Esophagus squamous epithelium (tissue), 5 donors: ENCODE measurements around the gene KSR2. TPM values are rescaled to one million over a fixed set of nuclear protein-coding genes. Genes with fewer than 3 reads are reported as not detected.
A peak's percentile ranks its signal among the peaks of the same experiment; 100 is the strongest.

Experiments used
- DNase-seq: peaks from one replicate; lab custom pipeline; 2025; lab: John Stamatoyannopoulos, UW
- H3K27ac ChIP-seq, 4 donors: fragments of 200-600 bp; sonication (generic); one replicate each; pipeline ENCODE4 v1.5.1; 2016 to 2019; ENCODE audit warnings: mild to moderate bottlenecking in 1 of 4
- H3K27me3 ChIP-seq, 4 donors: fragments of 200-600 bp; sonication (generic); 1 replicate in 3 of 4; 2 replicates in 1 of 4; pipeline versions ENCODE4 v1.5.1 to v1.6.0; 2017 to 2021; ENCODE audit warnings: antibody characterized with exemption in 1 of 4
- H3K36me3 ChIP-seq, 3 donors: fragments of 200-600 bp; sonication (generic); one replicate each; pipeline ENCODE4 v1.5.1; 2016 to 2019
- H3K4me1 ChIP-seq, 3 donors: fragments of 200-600 bp; sonication (generic); one replicate each; pipeline ENCODE4 v1.5.1; 2017 to 2019
- H3K4me3 ChIP-seq, 4 donors: fragments of 200-600 bp; sonication (generic); 1 replicate in 3 of 4; 2 replicates in 1 of 4; pipeline ENCODE4 v1.5.1; 2016 to 2019; ENCODE audit warnings: mild to moderate bottlenecking in 2 of 4, moderate library complexity in 1 of 4
- H3K9me3 ChIP-seq, 3 donors: fragments of 200-600 bp; sonication (generic); one replicate each; pipeline ENCODE4 v1.5.1; 2016 to 2019
- POLR2A ChIP-seq, 4 donors: fragments of 450-650 bp; IDR thresholded peaks; one replicate each; pipeline ENCODE4 v1.6.1; 2017; ENCODE audit warnings: antibody characterized with exemption in 4 of 4, mild to moderate bottlenecking in 4 of 4, moderate library complexity in 3 of 4
- WGBS, 2 donors: methylation state at CpG; one replicate each; pipeline ENCODE4 v1.1.5; 2018; 5-methylcytosine and 5-hydroxymethylcytosine counted together
- intact Hi-C: fragments of 100-400 bp; cut with DNase I; formaldehyde crosslinking; loops from one replicate; pipeline ENCODE4 v1.15.0; 2022
- total RNA-seq, 4 donors: library from RNA; depleted of rRNA; stranded (reverse); fragments of >200 nt; gene quantifications; one replicate each; pipeline ENCODE4 v1.1.0, GENCODE V29; 2016
- TF ChIP-seq, protein P1 (sequence below), 6 experiments: fragments of 450-650 bp in 4 of 6; fragments of 200-600 bp in 2 of 6; sonication (generic) in 2 of 6; IDR thresholded peaks; one replicate each; pipeline ENCODE4 v1.5.1; 2016 to 2019; ENCODE audit warnings: antibody characterized with exemption in 6 of 6, mild to moderate bottlenecking in 4 of 6, moderate library complexity in 4 of 6
- donor health status: DM: yes; HTN: yes; CAD: no.

The KSR2 gene
- total RNA-seq, 4 donors from 2014 or later = under 0.01 to 0.13 (median 0.03) TPM

DNA sequence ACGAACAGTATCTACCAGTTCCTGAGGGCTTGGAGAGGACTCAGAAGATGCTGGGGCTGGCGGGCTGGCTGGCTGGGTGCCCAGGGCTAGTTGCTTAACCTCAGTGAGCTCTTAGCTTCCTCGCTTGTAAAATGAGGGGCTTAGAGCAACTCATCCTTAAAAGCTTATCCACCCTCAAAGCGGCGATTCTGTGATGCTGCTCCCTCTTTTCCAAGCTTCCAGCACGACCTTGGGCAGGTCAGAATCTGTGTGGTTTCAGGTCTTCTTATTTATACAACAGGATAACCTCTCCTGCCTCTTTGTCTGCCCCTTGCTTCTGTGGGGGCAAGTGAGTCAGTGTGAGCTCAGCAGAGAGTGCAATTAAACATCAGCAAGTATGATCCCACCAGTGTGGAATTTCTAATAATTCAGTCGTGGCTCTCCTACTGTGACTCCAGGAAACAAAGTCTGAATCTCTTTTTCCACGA lies 281.8 kb downstream of the KSR2 start:
- intact Hi-C loops = no loop called here
- Histone ChIP-seq H3K36me3 (no peaks in the 10 kb centered on the region), H3K9me3 (no peaks in the 10 kb centered on the region), H3K27me3 (peaks cover 0 to 10% (median 0%) of the 10 kb centered on the region in 4 donors), H3K4me3 (no peak overlapping the region), H3K4me1 (peaks cover 0 to 9% (median 5%) of the 10 kb centered on the region in 3 donors), H3K27ac (peak overlapping the region in 1 of 4 donors; percentile 18)
- 14 to 19% methylated on average over 6 to 8 of the region's 8 CpGs for WGBS, 2 donors
- no peak for TF ChIP-seq POLR2A (IDR thresholded peaks at IDR 0.05)
- TF ChIP-seq, protein P1, sequence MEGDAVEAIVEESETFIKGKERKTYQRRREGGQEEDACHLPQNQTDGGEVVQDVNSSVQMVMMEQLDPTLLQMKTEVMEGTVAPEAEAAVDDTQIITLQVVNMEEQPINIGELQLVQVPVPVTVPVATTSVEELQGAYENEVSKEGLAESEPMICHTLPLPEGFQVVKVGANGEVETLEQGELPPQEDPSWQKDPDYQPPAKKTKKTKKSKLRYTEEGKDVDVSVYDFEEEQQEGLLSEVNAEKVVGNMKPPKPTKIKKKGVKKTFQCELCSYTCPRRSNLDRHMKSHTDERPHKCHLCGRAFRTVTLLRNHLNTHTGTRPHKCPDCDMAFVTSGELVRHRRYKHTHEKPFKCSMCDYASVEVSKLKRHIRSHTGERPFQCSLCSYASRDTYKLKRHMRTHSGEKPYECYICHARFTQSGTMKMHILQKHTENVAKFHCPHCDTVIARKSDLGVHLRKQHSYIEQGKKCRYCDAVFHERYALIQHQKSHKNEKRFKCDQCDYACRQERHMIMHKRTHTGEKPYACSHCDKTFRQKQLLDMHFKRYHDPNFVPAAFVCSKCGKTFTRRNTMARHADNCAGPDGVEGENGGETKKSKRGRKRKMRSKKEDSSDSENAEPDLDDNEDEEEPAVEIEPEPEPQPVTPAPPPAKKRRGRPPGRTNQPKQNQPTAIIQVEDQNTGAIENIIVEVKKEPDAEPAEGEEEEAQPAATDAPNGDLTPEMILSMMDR (IDR thresholded peaks at IDR 0.05) = no peak
- DNase-seq = no peak

DNA sequence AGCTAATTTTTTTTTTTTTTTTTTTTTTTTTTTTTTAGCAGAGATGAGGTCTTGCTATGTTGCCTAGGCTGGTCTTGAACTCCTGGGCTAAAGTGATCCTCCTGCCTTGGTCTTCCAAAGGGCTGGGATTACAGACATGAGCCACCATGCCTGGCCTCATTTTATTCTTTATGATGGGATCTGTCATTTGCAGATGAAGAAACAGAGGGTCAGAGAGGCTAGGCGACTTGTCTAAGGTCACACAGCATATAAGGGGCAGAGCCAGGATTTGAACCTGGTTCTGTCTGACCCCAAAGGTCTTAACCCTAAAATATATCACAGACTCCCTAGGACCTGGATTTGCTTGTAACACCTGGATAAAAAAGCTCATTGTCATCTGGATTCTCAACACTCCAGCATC lies 282.6 kb downstream of the KSR2 start:
- Histone ChIP-seq H3K27me3 (peaks cover 0 to 8% (median 0%) of the 10 kb centered on the region in 4 donors), H3K36me3 (no peaks in the 10 kb centered on the region), H3K4me3 (no peak overlapping the region), H3K4me1 (peaks cover 0 to 9% (median 5%) of the 10 kb centered on the region in 3 donors), H3K27ac (no peak overlapping the region), H3K9me3 (no peaks in the 10 kb centered on the region)
- TF ChIP-seq POLR2A (IDR thresholded peaks at IDR 0.05) = no peak
- TF ChIP-seq, protein P1 (IDR thresholded peaks at IDR 0.05) = no peak
- 71% methylated on average over 1 of the region's 1 CpG; no CpG with 5 or more reads in 1 of the 2 donors for WGBS, 2 donors
- no peak for DNase-seq
- intact Hi-C loops = no loop called here

DNA sequence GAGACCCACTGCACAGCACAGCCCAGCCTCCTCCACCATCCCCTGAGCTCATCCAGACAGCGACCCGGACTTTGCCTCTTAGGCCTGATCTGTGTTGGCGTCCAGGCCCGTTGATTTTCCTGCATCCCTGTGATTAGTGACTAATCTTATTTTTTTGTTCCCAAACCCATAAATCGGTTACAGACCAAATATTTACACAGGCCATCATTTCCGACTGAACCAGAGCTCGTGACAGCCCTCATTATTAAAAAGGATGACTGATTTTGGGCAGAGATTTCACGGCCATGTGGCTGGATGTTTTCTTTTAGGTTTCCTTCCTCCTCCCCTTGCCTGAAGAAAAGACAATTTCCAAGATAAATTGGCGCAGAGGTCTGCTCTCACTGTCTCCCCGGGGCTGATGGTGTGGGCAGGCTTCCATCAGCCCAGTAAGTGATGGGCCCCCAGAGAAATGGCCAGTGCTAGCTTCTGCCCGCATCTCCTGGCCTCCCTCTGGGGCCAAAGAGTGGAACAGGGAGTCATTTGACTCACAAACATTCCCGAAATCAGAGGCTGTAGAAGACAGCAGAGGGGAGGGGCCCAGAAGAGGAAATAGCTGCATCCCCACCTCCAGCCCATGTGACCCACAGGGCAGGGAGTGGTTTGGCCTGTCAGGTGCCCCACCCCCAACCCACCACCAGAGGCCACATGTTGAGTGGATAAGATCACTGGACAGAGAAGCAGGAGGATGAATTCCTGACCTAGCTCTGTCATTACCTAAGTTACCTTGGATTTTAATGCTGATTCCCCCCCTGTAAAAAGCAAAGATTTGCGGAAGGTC lies 283.5 kb downstream of the KSR2 start:
- DNase-seq = no peak
- Histone ChIP-seq H3K9me3 (no peaks in the 10 kb centered on the region), H3K27me3 (peaks cover 0 to 5% (median 0%) of the 10 kb centered on the region in 4 donors), H3K4me1 (peaks cover 0 to 9% (median 5%) of the 10 kb centered on the region in 3 donors), H3K27ac (peak overlapping the region in 1 of 4 donors; percentile 60), H3K36me3 (no peaks in the 10 kb centered on the region), H3K4me3 (no peak overlapping the region)
- intact Hi-C loops = no loop called here
- no peak for TF ChIP-seq POLR2A (IDR thresholded peaks at IDR 0.05)
- TF ChIP-seq, protein P1 (IDR thresholded peaks at IDR 0.05) = no peak
- 19 to 20% methylated on average over 12 to 13 of the region's 13 CpGs for WGBS, 2 donors

DNA sequence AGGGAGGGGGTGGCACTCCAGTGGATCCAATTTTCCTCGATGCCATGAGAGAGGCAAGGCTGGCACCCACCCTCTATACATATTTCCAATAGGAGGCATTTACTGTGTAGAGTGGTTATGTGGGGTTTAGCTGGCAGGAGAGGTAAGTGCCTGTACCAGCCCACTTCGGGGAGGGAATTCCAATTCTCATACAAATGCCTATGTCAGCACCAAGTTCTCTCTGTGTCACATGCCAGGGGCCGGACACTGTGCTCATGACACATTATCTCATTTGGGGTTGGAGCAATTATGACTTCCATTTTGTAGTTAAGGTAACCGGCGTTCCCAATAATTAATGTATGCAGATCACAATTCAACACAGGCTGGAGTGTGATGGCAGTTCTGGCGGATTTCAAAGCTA lies 284.3 kb downstream of the KSR2 start:
- no peaks in the 10 kb centered on the region for H3K36me3 ChIP-seq
- peaks cover 0 to 5% (median 0%) of the 10 kb centered on the region in 4 donors for H3K27me3 ChIP-seq
- no peak for TF ChIP-seq POLR2A (IDR thresholded peaks at IDR 0.05)
- TF ChIP-seq, protein P1 (IDR thresholded peaks at IDR 0.05) = no peak
- no peak for DNase-seq
- WGBS, 2 donors = 82% methylated on average over 5 to 6 of the region's 6 CpGs
- no peaks in the 10 kb centered on the region for H3K9me3 ChIP-seq
- peaks cover 0 to 9% (median 5%) of the 10 kb centered on the region in 3 donors for H3K4me1 ChIP-seq
- H3K27ac ChIP-seq = peak overlapping the region in 1 of 4 donors; percentile 60
- no peak overlapping the region for H3K4me3 ChIP-seq
- intact Hi-C loops = no loop called here

DNA sequence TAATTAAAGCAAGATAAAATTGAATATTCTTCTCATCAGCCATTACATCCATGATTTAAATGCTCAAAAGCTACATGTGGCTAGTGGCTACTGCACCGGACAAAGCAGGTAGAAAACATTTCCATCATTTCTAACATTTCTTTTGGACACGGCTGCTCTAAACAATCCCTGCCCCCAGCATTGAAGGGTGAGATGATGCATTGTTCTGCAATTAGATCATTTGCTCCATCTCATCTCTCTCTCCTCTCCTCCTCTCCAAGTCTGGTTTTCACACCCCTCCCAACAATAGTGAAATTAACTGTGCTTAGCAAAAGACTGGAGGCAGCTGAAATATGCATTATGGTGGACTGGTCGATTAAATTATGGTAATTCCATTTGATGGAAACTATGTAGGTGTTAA lies 288.5 kb downstream of the KSR2 start:
- TF ChIP-seq, protein P1 (IDR thresholded peaks at IDR 0.05) = no peak
- TF ChIP-seq POLR2A (IDR thresholded peaks at IDR 0.05) = no peak
- DNase-seq = no peak

More for the DNA sequence above, 288.5 kb downstream of the KSR2 start:
- H3K4me3 ChIP-seq = no peak overlapping the region
- H3K9me3 ChIP-seq = no peaks in the 10 kb centered on the region
- no peaks in the 10 kb centered on the region for H3K36me3 ChIP-seq
- no peaks in the 10 kb centered on the region for H3K27me3 ChIP-seq
- WGBS, 2 donors = 59 to 70% methylated on average over 3 of the region's 3 CpGs
- no peak overlapping the region for H3K27ac ChIP-seq
- intact Hi-C loops = no loop called here
- peaks cover 0 to 3% (median 0%) of the 10 kb centered on the region in 3 donors for H3K4me1 ChIP-seq
